ENCODE data around the gene ACRBP. TPM values are rescaled to one million over a fixed set of nuclear protein-coding genes. Genes with fewer than 3 reads are reported as not detected.
"Not testable (repeated sequence)": the region's sequence is repeated elsewhere in the genome, so short reads cannot be mapped to it uniquely, and the experiment has no call there.

Gene ACRBP
- total RNA-seq, 1 donor from 2014 or later, result 7.1 TPM

DNA sequence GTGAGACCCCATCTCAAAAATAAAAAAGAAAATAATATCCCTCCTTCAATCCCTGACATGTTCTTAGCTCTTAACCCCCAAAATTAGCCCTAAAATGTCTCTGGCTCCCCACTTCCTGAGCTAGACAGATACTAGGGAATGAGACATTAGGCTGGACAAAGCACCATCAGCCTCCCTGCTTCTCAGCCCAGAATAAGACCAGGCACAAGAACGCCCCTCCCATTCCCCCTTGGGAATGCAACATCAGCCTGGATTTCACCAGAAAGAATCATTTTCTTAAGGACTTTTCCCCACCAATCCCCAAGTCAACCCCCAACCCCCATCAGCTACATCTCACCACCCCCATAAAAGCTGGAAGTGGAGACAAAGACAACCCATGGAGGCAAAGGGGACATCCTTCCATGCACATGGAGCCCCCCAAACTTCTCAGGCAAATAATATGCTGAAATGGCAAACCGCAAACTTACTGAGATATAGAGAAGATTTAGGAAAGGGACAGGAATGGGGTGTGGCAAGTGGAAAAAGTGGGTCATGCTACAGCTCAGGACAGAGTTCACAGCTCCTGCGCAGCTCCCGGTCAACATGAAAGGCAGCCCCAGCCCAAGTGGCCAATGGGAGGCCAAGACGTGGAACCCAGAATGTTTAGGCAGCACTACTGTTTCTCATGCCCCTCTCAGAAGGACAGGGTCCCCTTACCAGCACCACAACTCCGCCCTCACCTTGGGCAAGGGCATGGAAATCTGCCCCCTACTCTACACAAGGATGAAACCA is 42.8 kb downstream of the ACRBP start:
- Mint-ChIP-seq H3K27ac (peak overlapping the region; percentile 81), H3K36me3 (peaks cover 56% of the 10 kb centered on the region), H3K9me3 (no peaks in the 10 kb centered on the region), H3K4me1 (ENCODE audit: unreplicated experiment) (peaks cover 16% of the 10 kb centered on the region), H3K27me3 (no peaks in the 10 kb centered on the region), H3K4me3 (no peak overlapping the region)
- DNase-seq (ENCODE audit: extremely low spot score, unreplicated experiment), result no peak
- TF ChIP-seq, protein P1, sequence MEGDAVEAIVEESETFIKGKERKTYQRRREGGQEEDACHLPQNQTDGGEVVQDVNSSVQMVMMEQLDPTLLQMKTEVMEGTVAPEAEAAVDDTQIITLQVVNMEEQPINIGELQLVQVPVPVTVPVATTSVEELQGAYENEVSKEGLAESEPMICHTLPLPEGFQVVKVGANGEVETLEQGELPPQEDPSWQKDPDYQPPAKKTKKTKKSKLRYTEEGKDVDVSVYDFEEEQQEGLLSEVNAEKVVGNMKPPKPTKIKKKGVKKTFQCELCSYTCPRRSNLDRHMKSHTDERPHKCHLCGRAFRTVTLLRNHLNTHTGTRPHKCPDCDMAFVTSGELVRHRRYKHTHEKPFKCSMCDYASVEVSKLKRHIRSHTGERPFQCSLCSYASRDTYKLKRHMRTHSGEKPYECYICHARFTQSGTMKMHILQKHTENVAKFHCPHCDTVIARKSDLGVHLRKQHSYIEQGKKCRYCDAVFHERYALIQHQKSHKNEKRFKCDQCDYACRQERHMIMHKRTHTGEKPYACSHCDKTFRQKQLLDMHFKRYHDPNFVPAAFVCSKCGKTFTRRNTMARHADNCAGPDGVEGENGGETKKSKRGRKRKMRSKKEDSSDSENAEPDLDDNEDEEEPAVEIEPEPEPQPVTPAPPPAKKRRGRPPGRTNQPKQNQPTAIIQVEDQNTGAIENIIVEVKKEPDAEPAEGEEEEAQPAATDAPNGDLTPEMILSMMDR (conservative IDR thresholded peaks at IDR 0.05), result no peak

DNA sequence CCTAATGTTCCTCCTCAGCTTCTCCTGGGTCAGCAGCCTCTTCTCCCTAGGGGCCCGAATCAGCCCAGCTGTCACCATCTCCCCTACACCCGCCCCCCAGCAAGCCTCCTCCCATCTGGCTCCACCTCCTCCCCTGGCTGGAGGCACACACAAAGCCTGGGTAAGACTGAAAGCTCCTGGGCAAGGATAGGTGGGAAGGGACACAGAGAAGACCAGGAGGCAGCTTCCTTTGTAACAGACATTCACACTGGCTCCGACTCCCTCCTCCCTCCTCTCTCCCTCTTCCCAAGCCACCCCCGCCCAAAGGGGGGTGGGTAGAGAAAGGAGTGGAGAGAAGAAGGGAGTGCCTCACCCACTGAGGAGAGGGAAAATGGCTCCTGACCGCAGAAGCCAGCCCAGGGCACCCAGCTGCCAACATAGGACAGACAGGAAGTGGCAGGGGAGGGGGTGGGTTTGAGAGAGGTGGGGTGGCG is 44.1 kb downstream of the ACRBP start:
- TF ChIP-seq, protein P1 (conservative IDR thresholded peaks at IDR 0.05), result no peak
- Mint-ChIP-seq H3K27ac (peak overlapping the region; percentile 38), H3K4me1 (ENCODE audit: unreplicated experiment) (peaks cover 16% of the 10 kb centered on the region), H3K4me3 (peak overlapping the region; percentile 55), H3K36me3 (peaks cover 62% of the 10 kb centered on the region), H3K27me3 (no peaks in the 10 kb centered on the region), H3K9me3 (no peaks in the 10 kb centered on the region)
- DNase-seq (ENCODE audit: extremely low spot score, unreplicated experiment), result no peak

DNA sequence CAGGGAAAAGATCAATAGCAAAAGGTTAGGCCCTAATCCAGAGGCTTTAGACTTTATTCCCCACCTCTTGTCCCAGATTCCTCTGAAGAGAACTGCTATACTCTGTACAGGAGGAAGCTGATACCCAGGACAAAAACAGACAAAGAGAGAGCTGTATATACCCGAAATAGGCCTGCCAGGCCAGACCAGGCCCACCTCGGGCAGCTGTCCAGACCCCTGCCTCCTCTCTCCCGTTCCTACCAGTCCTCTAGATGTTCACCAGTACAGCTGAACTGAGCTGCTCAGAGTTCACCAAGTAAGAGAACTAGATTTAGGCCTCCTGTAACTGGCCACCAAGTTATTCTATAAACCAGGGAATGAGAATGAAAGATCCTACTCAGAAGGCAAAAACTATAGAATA is 44.7 kb downstream of the ACRBP start:
- TF ChIP-seq, protein P1 (conservative IDR thresholded peaks at IDR 0.05), result no peak
- Mint-ChIP-seq H3K36me3 (peaks cover 67% of the 10 kb centered on the region), H3K9me3 (no peaks in the 10 kb centered on the region), H3K27me3 (no peaks in the 10 kb centered on the region), H3K4me1 (ENCODE audit: unreplicated experiment) (peaks cover 16% of the 10 kb centered on the region), H3K27ac (peak overlapping the region; percentile 38), H3K4me3 (peak overlapping the region; percentile 55)
- DNase-seq (ENCODE audit: extremely low spot score, unreplicated experiment), result no peak

DNA sequence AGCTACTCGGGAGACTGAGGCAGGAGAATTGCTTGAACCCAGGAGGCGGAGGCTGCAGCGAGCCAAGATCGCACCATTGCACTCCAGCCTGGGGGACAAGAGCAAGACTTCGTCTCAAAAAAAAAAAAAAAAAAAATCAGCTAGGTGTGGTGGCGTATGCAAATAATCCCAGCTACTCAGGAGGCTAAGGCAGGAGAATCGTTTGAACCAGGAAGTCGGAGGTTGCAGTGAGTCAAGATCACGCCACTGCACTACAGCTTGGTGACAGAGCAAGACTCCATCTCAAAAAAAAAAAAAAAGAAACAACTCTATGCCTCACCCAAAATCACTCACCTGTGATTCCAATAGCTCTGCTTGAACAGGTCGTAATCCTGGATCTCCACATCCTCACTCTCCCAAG is 51.6 kb downstream of the ACRBP start:
- not testable (repeated sequence) for H3K4me3 Mint-ChIP-seq; H3K27me3 Mint-ChIP-seq; H3K4me1 Mint-ChIP-seq (ENCODE audit: unreplicated experiment); DNase-seq (ENCODE audit: extremely low spot score, unreplicated experiment); H3K9me3 Mint-ChIP-seq; H3K27ac Mint-ChIP-seq
- H3K36me3 Mint-ChIP-seq, result peaks cover 69% of the 10 kb centered on the region

DNA sequence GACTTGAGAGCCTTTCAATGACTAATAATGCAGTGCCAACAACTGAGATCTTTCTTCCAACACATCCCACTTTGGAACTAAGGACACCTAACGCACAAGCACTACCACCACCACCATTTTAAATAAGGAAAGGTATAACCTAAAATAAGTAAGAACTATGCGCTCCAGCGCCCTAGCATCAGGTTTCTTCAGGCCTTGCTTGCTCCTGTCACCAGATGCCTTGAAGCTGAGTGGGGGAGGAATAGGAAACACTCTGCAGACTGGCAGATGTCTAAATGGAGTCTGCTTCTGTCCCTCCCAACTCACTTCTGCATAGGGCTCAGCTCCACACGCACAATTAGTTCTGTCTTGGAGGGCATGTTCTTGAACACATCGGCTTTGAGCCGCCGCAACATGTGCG is 55.1 kb downstream of the ACRBP start:
- no peak for DNase-seq (ENCODE audit: extremely low spot score, unreplicated experiment)
- H3K9me3 Mint-ChIP-seq, result no peaks in the 10 kb centered on the region
- no peak overlapping the region for H3K4me3 Mint-ChIP-seq
- peaks cover 62% of the 10 kb centered on the region for H3K36me3 Mint-ChIP-seq
- TF ChIP-seq, protein P1 (conservative IDR thresholded peaks at IDR 0.05), result no peak
- no peaks in the 10 kb centered on the region for H3K27me3 Mint-ChIP-seq
- no peak overlapping the region for H3K27ac Mint-ChIP-seq
- no peaks in the 10 kb centered on the region for H3K4me1 Mint-ChIP-seq (ENCODE audit: unreplicated experiment)

Other genes with a start within 250 kb of the ACRBP start
- not detected in 2 replicates for gene CD27, start 202.5 kb downstream of the ACRBP start, total RNA-seq (ENCODE audit: low replicate concordance)
- gene TAPBPL, start 195.4 kb downstream of the ACRBP start, total RNA-seq (ENCODE audit: low replicate concordance), result 12.4 and 21.1 TPM in 2 replicates
- gene VAMP1, start 176.8 kb downstream of the ACRBP start, total RNA-seq (ENCODE audit: low replicate concordance), result 10.1 and 12.7 TPM in 2 replicates
- 213 and 396 TPM in 2 replicates for gene MRPL51, start 154.2 kb downstream of the ACRBP start, total RNA-seq (ENCODE audit: low replicate concordance)
- gene NCAPD2, start 153.3 kb downstream of the ACRBP start, total RNA-seq (ENCODE audit: low replicate concordance), result 96.5 and 109 TPM in 2 replicates
- 2,317 and 5,618 TPM in 2 replicates for gene GAPDH, start 112.9 kb downstream of the ACRBP start, total RNA-seq (ENCODE audit: low replicate concordance)
- gene IFFO1, start 91.4 kb downstream of the ACRBP start, total RNA-seq (ENCODE audit: low replicate concordance), result 9.1 and 17.5 TPM in 2 replicates
- 60.9 and 106 TPM in 2 replicates for gene NOP2, start 79.1 kb downstream of the ACRBP start, total RNA-seq (ENCODE audit: low replicate concordance)
- gene CHD4, start 40.1 kb downstream of the ACRBP start, total RNA-seq (ENCODE audit: low replicate concordance), result 270 and 289 TPM in 2 replicates
- gene LPAR5, start 11.5 kb downstream of the ACRBP start, total RNA-seq (ENCODE audit: low replicate concordance), result 2.7 and 19.9 TPM in 2 replicates
- gene ING4, start 15.7 kb upstream of the ACRBP start, total RNA-seq (ENCODE audit: low replicate concordance), result 58.1 and 102 TPM in 2 replicates
- 78.3 and 127 TPM in 2 replicates for gene ZNF384, start 41.9 kb upstream of the ACRBP start, total RNA-seq (ENCODE audit: low replicate concordance)
- 0.95 and 3.9 TPM in 2 replicates for gene PIANP, start 53.4 kb upstream of the ACRBP start, total RNA-seq (ENCODE audit: low replicate concordance)
- 35.4 and 94.5 TPM in 2 replicates for gene COPS7A, start 76.6 kb upstream of the ACRBP start, total RNA-seq (ENCODE audit: low replicate concordance)
- 187 and 371 TPM in 2 replicates for gene MLF2, start 105.7 kb upstream of the ACRBP start, total RNA-seq (ENCODE audit: low replicate concordance)
- gene PTMS, start 118.9 kb upstream of the ACRBP start, total RNA-seq (ENCODE audit: low replicate concordance), result 191 and 395 TPM in 2 replicates
- 0.52 and 2.6 TPM in 2 replicates for gene LAG3, start 125.1 kb upstream of the ACRBP start, total RNA-seq (ENCODE audit: low replicate concordance)
- 0.64 and 0.65 TPM in 2 replicates for gene CD4, start 142.1 kb upstream of the ACRBP start, total RNA-seq (ENCODE audit: low replicate concordance)
- 5.4 and 17.8 TPM in 2 replicates for gene GPR162, start 174.4 kb upstream of the ACRBP start, total RNA-seq (ENCODE audit: low replicate concordance)
- 40.7 and 66.0 TPM in 2 replicates for gene P3H3, start 181.0 kb upstream of the ACRBP start, total RNA-seq (ENCODE audit: low replicate concordance)
- gene GNB3, start 193.5 kb upstream of the ACRBP start, total RNA-seq (ENCODE audit: low replicate concordance), result 6.3 and 25.2 TPM in 2 replicates
- gene CDCA3, start 203.9 kb upstream of the ACRBP start, total RNA-seq (ENCODE audit: low replicate concordance), result 31.7 and 33.5 TPM in 2 replicates
- gene USP5, start 204.7 kb upstream of the ACRBP start, total RNA-seq (ENCODE audit: low replicate concordance), result 121 and 198 TPM in 2 replicates
- gene TPI1, start 220.1 kb upstream of the ACRBP start, total RNA-seq (ENCODE audit: low replicate concordance), result 565 and 954 TPM in 2 replicates
- gene SPSB2, start 225.9 kb upstream of the ACRBP start, total RNA-seq (ENCODE audit: low replicate concordance), result 6.5 and 13.9 TPM in 2 replicates

All from type B pancreatic cell (in vitro differentiated cells).